KOPT-K1 (cell line): ENCODE results near the gene BHMT2.

Source experiments
- H3K27ac ChIP-seq: fragments of 200-600 bp; sonication (generic); 2 replicates; pipeline ENCODE4 v1.5.1; 2016; ENCODE audit warnings: antibody characterized with exemption, mild to moderate bottlenecking, low read depth, low read length; ENCODE audit not compliant: poor library complexity, severe bottlenecking
- H3K36me3 ChIP-seq: fragments of 200-600 bp; sonication (generic); 2 replicates; pipeline ENCODE4 v1.5.1; 2017; ENCODE audit warnings: antibody characterized with exemption, mild to moderate bottlenecking, low read length, moderate library complexity; ENCODE audit not compliant: insufficient read depth
- H3K9me3 ChIP-seq: fragments of 200-600 bp; sonication (generic); 2 replicates; pipeline ENCODE4 v1.5.1; 2017; ENCODE audit warnings: antibody characterized with exemption, low read length, mild to moderate bottlenecking; ENCODE audit not compliant: insufficient read depth, poor library complexity, severe bottlenecking

Gene BHMT2

GRCh38 chr5:79047199-79047598 lies 22.4 kb upstream of the BHMT2 start:
- no peaks in the 10 kb centered on the region for H3K36me3 ChIP-seq
- peaks cover 5% of the 10 kb centered on the region for H3K9me3 ChIP-seq
- no peak overlapping the region for H3K27ac ChIP-seq

DNA sequence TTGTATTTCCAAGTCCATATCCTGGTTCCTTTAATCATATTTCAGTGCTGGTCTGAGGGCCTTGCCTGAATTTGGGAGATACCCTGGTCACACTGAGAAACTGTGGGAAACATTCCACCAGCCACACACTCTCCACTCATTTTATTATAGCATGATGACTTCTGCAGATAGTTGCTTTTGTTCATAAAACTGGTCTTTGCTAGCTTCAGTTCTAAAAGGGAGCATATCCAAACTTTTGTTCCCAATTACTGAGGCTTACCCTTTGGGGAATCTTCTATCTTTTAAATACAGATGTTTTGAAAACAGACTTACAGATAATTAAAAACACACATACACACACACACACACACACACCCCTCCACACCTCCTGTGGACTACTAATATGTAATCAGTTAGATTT lies 21.1 kb upstream of the BHMT2 start:
- Histone ChIP-seq H3K27ac (no peak overlapping the region), H3K36me3 (no peaks in the 10 kb centered on the region), H3K9me3 (peaks cover 10% of the 10 kb centered on the region)

- H3K27ac ChIP-seq, result no peak overlapping the region
- H3K9me3 ChIP-seq, result peaks cover 10% of the 10 kb centered on the region
- no peaks in the 10 kb centered on the region for H3K36me3 ChIP-seq
These were observed 19.1 kb upstream of the BHMT2 start for GRCh38 chr5:79050498-79050897.

GRCh38 chr5:79053321-79053720 lies 16.2 kb upstream of the BHMT2 start:
- Histone ChIP-seq H3K9me3 (peaks cover 10% of the 10 kb centered on the region), H3K36me3 (no peaks in the 10 kb centered on the region), H3K27ac (no peak overlapping the region)

- H3K36me3 ChIP-seq, result no peaks in the 10 kb centered on the region
- no peak overlapping the region for H3K27ac ChIP-seq
- peaks cover 10% of the 10 kb centered on the region for H3K9me3 ChIP-seq
These were observed 14.6 kb upstream of the BHMT2 start for GRCh38 chr5:79055017-79055416.

- Histone ChIP-seq H3K36me3 (no peaks in the 10 kb centered on the region), H3K27ac (no peak overlapping the region), H3K9me3 (peaks cover 9% of the 10 kb centered on the region)
These were observed 12.7 kb upstream of the BHMT2 start for GRCh38 chr5:79056847-79057246.

DNA sequence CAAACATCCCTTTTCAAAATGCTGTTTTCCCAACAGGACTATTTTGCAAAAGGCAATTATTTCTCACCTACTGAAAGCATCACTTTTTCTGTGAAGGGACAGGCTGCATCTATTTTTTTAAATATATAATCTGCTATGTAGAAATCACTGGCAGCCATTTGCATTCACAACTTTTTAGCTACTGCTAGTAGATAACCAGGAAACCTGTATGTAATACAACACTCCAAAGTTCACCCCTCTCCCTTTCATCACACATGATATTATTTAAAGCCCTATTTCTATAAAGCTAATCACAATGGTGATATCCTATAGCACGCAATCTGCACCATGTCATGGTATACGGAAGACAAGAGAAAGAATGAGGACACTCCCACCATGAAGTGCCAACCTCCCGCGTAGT lies 9.9 kb upstream of the BHMT2 start:
- H3K9me3 ChIP-seq, result no peaks in the 10 kb centered on the region
- no peaks in the 10 kb centered on the region for H3K36me3 ChIP-seq
- H3K27ac ChIP-seq, result no peak overlapping the region

GRCh38 chr5:79062436-79062835 lies 7.1 kb upstream of the BHMT2 start:
- no peaks in the 10 kb centered on the region for H3K36me3 ChIP-seq
- no peak overlapping the region for H3K27ac ChIP-seq
- H3K9me3 ChIP-seq, result no peaks in the 10 kb centered on the region

- Histone ChIP-seq H3K9me3 (peaks cover 8% of the 10 kb centered on the region), H3K27ac (no peak overlapping the region), H3K36me3 (no peaks in the 10 kb centered on the region)
These were observed 742 bp downstream of the BHMT2 start for GRCh38 chr5:79070350-79070667.

GRCh38 chr5:79074641-79075040 lies 5.1 kb downstream of the BHMT2 start:
- H3K36me3 ChIP-seq, result no peaks in the 10 kb centered on the region
- H3K27ac ChIP-seq, result no peak overlapping the region
- H3K9me3 ChIP-seq, result peaks cover 8% of the 10 kb centered on the region

DNA sequence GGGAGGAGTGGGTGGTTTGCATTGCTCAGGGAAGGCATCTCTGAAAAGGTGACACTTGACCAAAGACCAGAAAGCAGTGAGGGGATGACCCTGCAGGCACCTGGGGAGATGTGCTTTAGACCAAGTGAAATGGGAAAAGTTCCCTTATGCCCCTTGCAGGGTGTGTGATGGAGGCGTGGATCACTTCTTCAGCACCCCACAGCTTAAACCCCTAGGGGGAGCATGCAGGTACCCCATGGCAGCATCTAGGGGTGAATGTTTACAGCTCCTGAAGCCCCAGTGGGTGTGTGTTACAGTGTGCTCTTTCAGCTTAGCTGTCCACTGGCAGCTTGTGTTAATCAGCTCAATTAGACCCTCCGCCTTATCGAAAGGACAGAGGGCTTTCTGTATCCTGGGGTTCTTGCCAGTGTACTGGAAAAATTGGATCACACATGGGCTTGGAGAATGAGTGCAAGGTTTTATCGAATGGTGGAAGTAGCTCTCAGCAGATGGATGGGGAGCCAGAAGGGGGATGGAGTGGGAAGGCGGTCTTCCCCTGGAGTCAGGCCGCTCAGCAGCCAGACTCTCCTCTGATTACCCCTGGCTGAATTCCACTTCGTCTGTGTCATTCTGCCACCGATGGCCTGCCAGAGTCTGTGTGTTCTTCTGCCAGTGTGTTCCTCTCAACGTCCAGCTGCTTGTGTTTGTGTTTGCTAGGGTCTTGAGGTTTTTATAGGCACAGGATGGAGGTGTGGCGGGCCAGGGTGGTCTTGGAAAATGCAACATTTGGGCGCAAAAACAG lies 6.3 kb downstream of the BHMT2 start:
- Histone ChIP-seq H3K27ac (no peak overlapping the region), H3K9me3 (peaks cover 8% of the 10 kb centered on the region), H3K36me3 (no peaks in the 10 kb centered on the region)

DNA sequence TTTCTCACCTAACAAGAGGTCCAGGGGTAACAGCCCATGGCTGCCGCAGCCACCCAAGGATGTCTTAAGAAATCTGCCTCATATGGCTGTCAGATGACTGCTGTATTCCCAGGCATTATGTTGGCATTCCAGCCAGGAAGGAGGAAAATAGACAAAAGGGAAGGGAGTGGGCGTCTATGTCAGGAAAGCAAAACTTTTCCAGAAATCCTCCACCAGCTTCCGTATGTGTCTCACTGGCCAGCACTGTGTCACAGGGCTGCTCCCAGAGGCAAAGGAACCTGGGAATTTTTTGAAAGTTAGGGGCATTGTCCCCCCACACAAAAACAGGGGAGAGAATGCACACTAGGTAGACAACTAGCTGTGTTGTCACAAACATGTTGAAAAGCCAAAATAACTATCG lies 7.3 kb downstream of the BHMT2 start:
- Histone ChIP-seq H3K27ac (no peak overlapping the region), H3K9me3 (peaks cover 8% of the 10 kb centered on the region), H3K36me3 (no peaks in the 10 kb centered on the region)

- Histone ChIP-seq H3K27ac (no peak overlapping the region), H3K36me3 (no peaks in the 10 kb centered on the region), H3K9me3 (peaks cover 8% of the 10 kb centered on the region)
These were observed 8.3 kb downstream of the BHMT2 start for GRCh38 chr5:79077680-79078365.

DNA sequence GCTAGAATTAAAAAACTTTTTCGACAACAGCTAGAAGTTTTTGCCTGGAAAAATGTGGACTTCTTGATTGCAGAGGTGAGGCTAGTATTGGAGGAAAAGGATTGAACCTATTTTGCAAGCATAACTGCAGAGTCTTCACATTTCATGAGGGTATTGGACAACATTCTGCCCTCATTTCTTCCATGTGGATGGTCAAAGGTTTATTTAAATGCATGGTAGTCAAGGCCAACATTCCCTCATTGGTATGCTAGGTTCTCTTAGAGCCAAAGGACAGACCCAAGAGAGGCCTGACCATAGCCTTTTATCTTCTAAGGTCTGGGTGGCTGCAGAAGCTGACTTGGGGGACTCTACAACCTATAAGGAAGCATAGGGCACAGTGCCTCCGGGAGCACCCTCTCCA lies 11.2 kb downstream of the BHMT2 start:
- H3K27ac ChIP-seq, result no peak overlapping the region
- H3K9me3 ChIP-seq, result no peaks in the 10 kb centered on the region
- H3K36me3 ChIP-seq, result no peaks in the 10 kb centered on the region

- no peak overlapping the region for H3K27ac ChIP-seq
- no peaks in the 10 kb centered on the region for H3K36me3 ChIP-seq
- no peaks in the 10 kb centered on the region for H3K9me3 ChIP-seq
These were observed 12.2 kb downstream of the BHMT2 start for GRCh38 chr5:79081779-79082178.

DNA sequence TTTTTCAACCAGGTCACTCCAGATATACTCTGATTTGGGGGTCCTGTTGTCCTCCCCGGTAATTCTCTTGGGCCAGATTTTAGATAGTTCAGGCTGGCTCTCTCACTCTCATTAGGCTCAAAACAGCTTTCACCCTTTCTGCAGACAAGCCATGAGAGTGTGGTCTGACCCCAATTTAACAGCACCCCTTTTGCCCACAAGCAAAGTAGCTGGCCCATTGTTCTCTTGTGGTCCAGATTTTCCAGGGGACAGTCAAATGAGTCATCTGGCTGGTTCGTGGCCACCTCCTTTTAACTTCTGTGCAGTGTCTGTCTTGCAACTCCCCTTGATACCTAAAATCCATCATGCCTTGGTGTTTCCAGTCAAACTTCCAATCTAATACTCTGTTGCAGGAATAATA lies 16.5 kb downstream of the BHMT2 start:
- Histone ChIP-seq H3K9me3 (no peaks in the 10 kb centered on the region), H3K27ac (no peak overlapping the region), H3K36me3 (no peaks in the 10 kb centered on the region)
